Right cardiac atrium (tissue), 5 donors: ENCODE data around the gene PPP1R3F. TPM values are rescaled to one million over a fixed set of nuclear protein-coding genes. Genes with fewer than 3 reads are reported as not detected.
A peak's percentile ranks its signal among the peaks of the same experiment; 100 is the strongest.

Source experiments
- ATAC-seq, 2 donors: fragments of 200-7000 bp; cut with Tn5 transposase; one replicate each; pipeline versions ENCODE4 v1.8.0 to v1.9.1; 2020; ENCODE audit warnings: moderate library complexity in 2 of 2, mild to moderate bottlenecking in 1 of 2
- DNase-seq, 3 donors: peaks; one replicate each; pipeline ENCODE4 v3.0.0-alpha.2; 2020
- H3K27ac ChIP-seq: one replicate; pipeline ENCODE4 v1.5.1; 2013; ENCODE audit warnings: mild to moderate bottlenecking, low read length, control low read depth, moderate library complexity
- H3K27me3 ChIP-seq: one replicate; pipeline ENCODE4 v1.6.1; 2013; ENCODE audit not compliant: control insufficient read depth, insufficient read depth
- H3K4me1 ChIP-seq: one replicate; pipeline ENCODE4 v1.6.1; 2013; ENCODE audit warnings: low read length; ENCODE audit not compliant: control insufficient read depth, insufficient read depth
- H3K4me3 ChIP-seq: one replicate; pipeline ENCODE4 v1.5.1; 2013; ENCODE audit warnings: low read length, control low read depth
- H3K9me3 ChIP-seq: one replicate; pipeline ENCODE4 v1.6.1; 2013; ENCODE audit warnings: low read length; ENCODE audit not compliant: control insufficient read depth
- WGBS: extraction: QIAGEN DNeasy Blood & Tissue Kit; methylation state at CpG from one replicate; pipeline ENCODE4 v1.1.7; 2013; 5-methylcytosine and 5-hydroxymethylcytosine counted together
- intact Hi-C, 4 donors: fragments of 100-400 bp; cut with DNase I; formaldehyde crosslinking; loops; one replicate each; pipeline versions ENCODE4 v1.11.0 to v1.14.0; 2022 to 2023
- polyA plus RNA-seq: library from polyadenylated mRNA; stranded (reverse); fragments of 200-250 nt; gene quantifications from one replicate; pipeline ENCODE4 v1.2.3, GENCODE V29; 2013
- total RNA-seq, 4 donors: library from RNA; stranded (reverse); fragmentation: NEBNext Ultra II Directional; extraction: Animal tissue kit (Norgen Biotek cat#: 25700); gene quantifications; one replicate each; pipeline ENCODE4 v1.2.1, GENCODE V29; 2021
- donor health status: healthy with polysubstance abuse.
- donor health status: DM: no; HTN: yes; CAD: no.
- donor health status: DM: no; HTN: no; CAD: no.
- donor health status: DM: no; HTN: yes; CAD: no; lungs with severe emphysema.
- donor health status: DM: yes; HTN: yes; CAD: no.

The PPP1R3F gene
- total and polyA plus RNA-seq, 5 donors = 23.5 to 29.3 (median 25.1) TPM

DNA sequence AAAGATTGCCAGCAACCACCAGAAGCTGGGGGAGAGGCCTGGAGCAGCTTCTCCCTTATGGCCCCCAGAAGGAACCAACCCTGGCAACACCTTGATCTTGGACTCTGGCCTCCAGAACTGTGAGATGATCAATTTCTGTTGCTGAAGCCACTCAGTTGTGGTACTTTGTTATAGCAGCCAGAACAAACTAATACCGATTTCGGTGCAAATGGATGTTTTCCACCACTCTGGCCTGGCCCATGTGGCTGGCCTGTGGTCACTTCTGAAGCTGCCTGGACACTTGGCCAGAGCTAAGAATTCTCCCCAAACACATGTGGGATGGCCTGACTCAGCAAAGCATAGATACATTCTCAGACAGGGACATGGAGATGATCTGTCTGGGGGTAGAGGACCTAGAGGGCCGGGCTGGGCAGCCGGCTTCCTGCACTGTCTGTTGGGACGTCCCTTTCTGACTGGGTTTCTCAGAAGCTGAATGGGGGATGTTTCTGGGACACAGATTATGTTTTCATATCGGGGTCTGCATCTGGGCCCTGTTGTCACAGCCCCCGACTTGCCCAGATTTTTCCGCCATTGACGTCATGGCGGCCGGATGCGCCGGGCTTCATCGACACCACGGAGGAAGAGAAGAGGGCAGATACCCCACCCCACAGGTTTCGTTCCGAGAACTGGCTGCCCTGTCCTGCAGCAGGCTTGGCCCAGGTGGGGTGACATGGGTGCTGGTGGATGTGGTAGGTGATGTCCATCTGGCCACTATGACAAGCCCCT, 9.2 kb upstream of the PPP1R3F start:
- H3K27me3 ChIP-seq = no peaks in the 10 kb centered on the region
- no peaks in the 10 kb centered on the region for H3K9me3 ChIP-seq
- no peak for DNase-seq
- H3K27ac ChIP-seq = no peak overlapping the region
- intact Hi-C loops = loop anchor here in 1 of 4 donors (10.0 kb wide), 1 partner anchor 66 kb away; no protein-coding TSS in a partner anchor
- H3K4me1 ChIP-seq = no peaks in the 10 kb centered on the region
- H3K4me3 ChIP-seq = no peak overlapping the region
- 92% methylated on average over 17 of the region's 17 CpGs for WGBS
- no peak for ATAC-seq

DNA sequence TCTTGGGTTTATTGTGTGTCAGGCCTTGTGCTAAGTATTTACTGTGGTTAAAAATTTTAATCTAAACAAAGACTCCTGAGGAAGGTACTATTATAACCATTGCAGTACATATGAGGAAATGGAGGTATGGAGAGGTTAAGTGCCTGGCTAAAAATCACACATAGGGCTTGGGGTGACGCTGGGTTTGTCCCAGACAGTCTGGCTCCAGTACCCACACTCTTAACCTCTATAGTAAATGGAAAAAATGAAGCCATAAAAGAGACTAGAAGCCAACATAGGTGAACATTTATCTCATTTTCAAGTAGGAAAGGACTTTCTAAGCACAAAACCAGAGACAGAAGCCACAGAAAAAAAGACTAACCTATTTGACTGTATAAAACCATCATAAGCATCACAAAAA, 7.0 kb upstream of the PPP1R3F start:
- H3K9me3 ChIP-seq = no peaks in the 10 kb centered on the region
- no peak overlapping the region for H3K27ac ChIP-seq
- H3K27me3 ChIP-seq = no peaks in the 10 kb centered on the region
- ATAC-seq (no peak), DNase-seq (no peak)
- H3K4me1 ChIP-seq = no peaks in the 10 kb centered on the region
- intact Hi-C loops = loop anchor here in 1 of 4 donors (10.0 kb wide), 1 partner anchor 68 kb away; no protein-coding TSS in a partner anchor
- 51% methylated on average over 1 of the region's 1 CpG for WGBS
- H3K4me3 ChIP-seq = no peak overlapping the region

DNA sequence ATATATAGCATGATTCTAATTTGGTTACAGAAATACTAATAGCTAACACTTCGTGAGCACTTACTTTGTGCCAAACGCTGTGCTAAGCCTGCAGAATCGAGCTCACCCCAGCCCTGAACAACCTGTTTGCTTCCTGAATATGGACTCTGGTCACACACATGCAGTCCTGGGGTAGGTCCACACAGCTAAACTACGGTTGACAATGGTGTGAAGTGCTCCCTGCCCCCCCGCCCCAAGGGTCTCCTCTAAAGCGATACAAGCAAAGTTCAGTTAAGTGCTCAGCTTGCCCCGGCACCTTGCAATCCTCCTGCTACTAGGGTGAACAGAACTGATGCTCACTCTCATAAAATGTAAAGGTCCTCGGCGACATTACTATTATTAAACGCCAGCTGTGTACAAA, 6.0 kb upstream of the PPP1R3F start:
- DNase-seq = no peak
- H3K4me3 ChIP-seq = no peak overlapping the region
- no peak overlapping the region for H3K27ac ChIP-seq
- no peaks in the 10 kb centered on the region for H3K27me3 ChIP-seq
- no peaks in the 10 kb centered on the region for H3K9me3 ChIP-seq
- intact Hi-C loops = loop anchor here in 1 of 4 donors (10.0 kb wide), 1 partner anchor 69 kb away; no protein-coding TSS in a partner anchor
- no peaks in the 10 kb centered on the region for H3K4me1 ChIP-seq
- ATAC-seq = no peak
- WGBS = 85% methylated on average over 10 of the region's 10 CpGs

DNA sequence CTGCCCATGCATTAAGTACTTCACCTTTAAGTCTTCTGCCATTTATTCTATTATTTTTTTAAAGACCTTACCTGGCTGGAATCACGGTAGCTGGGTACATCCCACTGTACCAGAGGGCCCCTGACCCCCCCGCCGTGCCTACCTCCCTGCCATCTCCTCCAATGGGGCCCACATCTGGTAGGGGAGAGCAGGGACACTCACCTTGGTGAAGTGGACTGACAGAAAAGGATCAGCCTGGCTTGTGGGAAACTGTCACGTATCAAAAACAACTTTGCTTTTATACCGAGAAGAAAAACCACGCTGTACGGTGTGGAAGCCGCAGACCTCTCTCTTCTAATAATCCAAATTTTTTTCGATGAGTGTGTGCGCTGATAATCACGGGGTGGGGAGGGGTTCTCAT, 5.1 kb upstream of the PPP1R3F start, which contains the start of gene FOXP3:
Gene FOXP3 (minus strand): TSS at position 251 of the 400 bp plus-strand sequence. CDS start 6,205 bp downstream, outside the sequence.
- intact Hi-C loops = loop anchor here in 1 of 4 donors (10.0 kb wide), 1 partner anchor 70 kb away; no protein-coding TSS in a partner anchor
- Histone ChIP-seq H3K9me3 (no peaks in the 10 kb centered on the region), H3K4me1 (no peaks in the 10 kb centered on the region), H3K27me3 (no peaks in the 10 kb centered on the region), H3K4me3 (no peak within 1 kb of the TSS), H3K27ac (no peak within 1 kb of the TSS)
- ATAC-seq (no peak), DNase-seq (no peak)
- WGBS = 87% methylated on average over 11 of the region's 11 CpGs

DNA sequence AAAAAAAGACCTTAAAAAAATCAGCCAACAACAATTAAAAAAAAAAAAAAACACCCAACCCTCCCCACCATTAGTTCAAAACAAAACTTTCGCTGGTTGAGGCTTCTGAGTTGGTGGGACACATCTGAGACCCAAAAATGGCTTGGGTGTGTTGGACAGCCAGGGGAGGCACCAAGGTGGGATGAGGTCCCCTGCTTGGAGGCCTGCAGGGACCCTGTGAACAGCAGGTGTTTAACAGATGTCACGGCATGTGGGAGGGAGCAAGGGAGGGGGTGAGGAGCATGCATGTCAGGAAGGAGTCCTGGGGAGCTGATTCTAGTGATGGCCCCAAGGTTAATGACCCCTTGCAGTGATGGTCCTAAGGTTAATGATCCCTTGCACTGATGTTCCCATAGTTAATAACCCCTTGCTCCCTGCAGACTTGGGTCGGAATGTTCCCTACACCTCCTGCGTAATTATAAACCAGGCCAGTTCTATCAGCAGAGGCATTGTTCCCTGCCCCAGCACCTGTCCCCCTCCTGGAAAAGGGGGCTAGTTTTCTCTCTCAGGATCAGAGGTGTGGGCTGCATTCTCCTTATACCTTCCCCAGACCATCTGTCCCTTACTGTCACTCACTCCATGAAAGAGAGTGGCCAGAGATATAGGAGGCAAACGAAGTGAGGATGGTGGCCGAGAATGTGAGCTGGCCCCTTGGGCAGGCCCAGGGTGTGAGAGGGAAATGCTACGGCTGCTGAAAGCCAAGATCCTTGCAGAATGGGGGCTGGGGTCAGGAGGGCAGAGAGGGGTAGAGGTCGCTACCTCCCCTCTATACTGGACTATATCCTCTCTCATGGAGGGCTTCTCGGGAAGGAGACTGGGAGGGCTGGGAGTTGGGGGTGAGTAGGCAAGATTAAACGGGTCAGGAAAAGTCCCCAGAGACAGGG, 2.8 kb upstream of the PPP1R3F start:
- DNase-seq = no peak
- no peaks in the 10 kb centered on the region for H3K4me1 ChIP-seq
- H3K4me3 ChIP-seq = no peak overlapping the region
- H3K27me3 ChIP-seq = no peaks in the 10 kb centered on the region
- intact Hi-C loops = loop anchor here in 1 of 4 donors (10.0 kb wide), 1 partner anchor 72 kb away; no protein-coding TSS in a partner anchor
- WGBS = 75% methylated on average over 10 of the region's 10 CpGs
- H3K9me3 ChIP-seq = no peaks in the 10 kb centered on the region
- no peak for ATAC-seq
- no peak overlapping the region for H3K27ac ChIP-seq

DNA sequence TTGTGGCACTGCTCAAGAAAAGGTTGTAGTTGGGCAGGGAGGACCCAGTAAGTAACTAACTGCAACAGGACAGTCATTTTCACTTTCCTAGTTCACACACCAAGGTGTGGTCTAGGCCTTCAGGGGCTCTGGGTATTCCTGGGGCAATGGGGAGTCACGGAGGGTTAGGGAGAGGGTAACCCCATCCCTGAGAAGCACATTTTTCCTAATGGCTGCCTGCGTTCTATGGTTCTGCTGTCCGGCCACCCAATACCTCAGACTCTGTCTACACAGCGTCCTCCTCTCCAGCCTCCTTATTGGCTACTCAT, 937 bp upstream of the PPP1R3F start:
- Histone ChIP-seq H3K27ac (peak overlapping the region; percentile 98), H3K4me1 (no peaks in the 10 kb centered on the region), H3K4me3 (peak overlapping the region; percentile 49), H3K27me3 (no peaks in the 10 kb centered on the region), H3K9me3 (no peaks in the 10 kb centered on the region)
- intact Hi-C loops = loop anchor here in 1 of 4 donors (10.0 kb wide), 1 partner anchor 74 kb away; no protein-coding TSS in a partner anchor
- 0% methylated on average over 4 of the region's 4 CpGs for WGBS
- DNase-seq = no peak
- no peak for ATAC-seq

- Histone ChIP-seq H3K9me3 (no peaks in the 10 kb centered on the region), H3K27ac (peak overlapping the region; percentile 99), H3K27me3 (no peaks in the 10 kb centered on the region), H3K4me1 (no peaks in the 10 kb centered on the region), H3K4me3 (peak overlapping the region; percentile 64)
- intact Hi-C loops = loop anchor here in 1 of 4 donors (10.0 kb wide), 1 partner anchor 74 kb away; no protein-coding TSS in a partner anchor
- ATAC-seq = peak; percentile 96 to 97
- peak; percentile 97 to 98 (median 98) for DNase-seq
- 0% methylated on average over 45 of the region's 45 CpGs for WGBS
These were observed 405 bp upstream of the PPP1R3F start for GRCh38 chrX:49269010-49269766.

GRCh38 chrX:49270249-49270921, 792 bp downstream of the PPP1R3F start:
- Histone ChIP-seq H3K27ac (peak overlapping the region; percentile 99), H3K27me3 (no peaks in the 10 kb centered on the region), H3K9me3 (no peaks in the 10 kb centered on the region), H3K4me1 (no peaks in the 10 kb centered on the region), H3K4me3 (peak overlapping the region; percentile 64)
- peak in 2 of 3 donors; percentile 61 to 73 for DNase-seq
- ATAC-seq = no peak
- intact Hi-C loops = loop anchor here in 1 of 4 donors (10.0 kb wide), 1 partner anchor 76 kb away; no protein-coding TSS in a partner anchor
- 42% methylated on average over 62 of the region's 66 CpGs for whole genome bisulfite sequencing

DNA sequence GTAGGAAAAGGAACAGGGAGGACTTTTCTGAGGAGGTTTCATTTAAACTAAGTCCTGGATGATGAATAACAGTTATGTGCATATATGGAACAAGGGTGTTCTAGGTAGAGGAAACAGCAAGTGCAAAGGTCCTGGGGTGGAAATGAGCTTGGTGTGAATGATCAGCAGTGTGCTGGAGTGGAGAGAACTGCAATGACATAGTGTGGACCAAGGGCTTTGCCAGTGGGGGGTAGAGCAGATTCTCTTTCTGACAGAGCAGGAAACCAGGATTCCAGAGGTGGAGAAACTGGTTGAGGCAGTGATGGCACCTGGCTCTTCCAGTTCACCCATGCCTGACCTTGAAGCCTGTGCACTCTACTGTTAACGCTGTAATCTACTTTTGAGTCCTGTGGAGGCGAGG, 1.7 kb downstream of the PPP1R3F start:
- no peaks in the 10 kb centered on the region for H3K9me3 ChIP-seq
- intact Hi-C loops = loop anchor here in 1 of 4 donors (10.0 kb wide), 1 partner anchor 77 kb away; no protein-coding TSS in a partner anchor
- 80% methylated on average over 2 of the region's 2 CpGs for WGBS
- no peak for ATAC-seq
- H3K27ac ChIP-seq = peak overlapping the region; percentile 32
- H3K4me3 ChIP-seq = peak overlapping the region; percentile 12
- no peak for DNase-seq
- H3K27me3 ChIP-seq = no peaks in the 10 kb centered on the region
- H3K4me1 ChIP-seq = peaks cover 1% of the 10 kb centered on the region

- intact Hi-C loops = loop anchor here in 1 of 4 donors (10.0 kb wide), 1 partner anchor 78 kb away; no protein-coding TSS in a partner anchor
- Histone ChIP-seq H3K27ac (no peak overlapping the region), H3K9me3 (no peaks in the 10 kb centered on the region), H3K4me1 (peaks cover 5% of the 10 kb centered on the region), H3K4me3 (no peak overlapping the region), H3K27me3 (no peaks in the 10 kb centered on the region)
- no peak for DNase-seq
- 57% methylated on average over 6 of the region's 6 CpGs for WGBS
- no peak for ATAC-seq
These were observed 2.8 kb downstream of the PPP1R3F start for GRCh38 chrX:49272421-49272820.
